Heart right ventricle (tissue), 16 donors: Measurements from ENCODE around the gene TBL2. TPM values are rescaled to one million over a fixed set of nuclear protein-coding genes. Genes with fewer than 3 reads are reported as not detected.
"Not testable (repeated sequence)": the region's sequence is repeated elsewhere in the genome, so short reads cannot be mapped to it uniquely, and the experiment has no call there.

ENCODE experiments used
- ATAC-seq, 8 donors: fragments of 200-7000 bp; cut with Tn5 transposase; one replicate each; pipeline ENCODE4 v1.9.1; 2020; ENCODE audit warnings: mild to moderate bottlenecking in 8 of 8, moderate library complexity in 8 of 8, moderate number of reproducible peaks in 1 of 8
- DNase-seq, 2 donors: peaks; one replicate each; pipeline ENCODE4 v3.0.0-alpha.2; 2020
- H3K27ac ChIP-seq, 10 donors: fragments of 200-600 bp; sonication (generic) in 2 of 10; one replicate each; pipeline versions ENCODE4 v1.5.0 to v1.8.0; 2020 to 2022; ENCODE audit warnings: mild to moderate bottlenecking in 3 of 10
- H3K27me3 ChIP-seq, 7 donors: fragments of 200-600 bp; one replicate each; pipeline ENCODE4 v1.8.0; 2021 to 2022; ENCODE audit warnings: mild to moderate bottlenecking in 2 of 7
- H3K36me3 ChIP-seq, 9 donors: fragments of 200-600 bp; sonication (generic) in 1 of 9; one replicate each; pipeline versions ENCODE4 v1.5.0 to v1.8.0; 2020 to 2022; ENCODE audit warnings: mild to moderate bottlenecking in 2 of 9
- H3K4me1 ChIP-seq, 9 donors: fragments of 200-600 bp; sonication (generic) in 1 of 9; one replicate each; pipeline versions ENCODE4 v1.5.0 to v1.8.0; 2020 to 2022; ENCODE audit warnings: mild to moderate bottlenecking in 4 of 9
- H3K4me3 ChIP-seq, 10 donors: fragments of 200-600 bp; sonication (generic) in 2 of 10; one replicate each; pipeline versions ENCODE4 v1.5.0 to v1.8.0; 2020 to 2022; ENCODE audit warnings: mild to moderate bottlenecking in 7 of 10, moderate library complexity in 2 of 10
- H3K9me3 ChIP-seq, 11 donors: fragments of 200-600 bp in 10 of 11; sonication (generic) in 2 of 11; one replicate each; pipeline versions ENCODE4 v1.5.0 to v1.8.0; 2013 to 2022; ENCODE audit warnings: mild to moderate bottlenecking in 2 of 11, control low read depth in 1 of 11, moderate library complexity in 1 of 11
- CTCF ChIP-seq, 9 donors: fragments of 200-600 bp; sonication (generic) in 2 of 9; IDR thresholded peaks; one replicate each; pipeline versions ENCODE4 v1.5.0 to v1.8.0; 2021 to 2022; ENCODE audit warnings: antibody characterized with exemption in 9 of 9, mild to moderate bottlenecking in 5 of 9, moderate library complexity in 1 of 9
- WGBS, 2 donors: extraction: QIAGEN DNeasy Blood & Tissue Kit; methylation state at CpG; one replicate each; pipeline ENCODE4 v1.1.7; 2013; ENCODE audit warnings: inconsistent platforms in 1 of 2; 5-methylcytosine and 5-hydroxymethylcytosine counted together
- intact Hi-C, 10 donors: fragments of 100-400 bp; cut with DNase I; formaldehyde crosslinking; loops; one replicate each; pipeline versions ENCODE4 v1.11.1 to v1.14.2; 2022
- polyA plus RNA-seq, 2 donors: library from polyadenylated mRNA; stranded (reverse); fragments of 200-250 nt; gene quantifications; one replicate each; pipeline ENCODE4 v1.2.3, GENCODE V29; 2013
- total RNA-seq, 10 donors: library from RNA; stranded (reverse); fragmentation: NEBNext Ultra II Directional in 3 of 10; extraction: Animal tissue kit (Norgen Biotek cat#: 25700) in 3 of 10; gene quantifications; one replicate each; pipeline versions ENCODE4 v1.2.1 to v1.2.4, GENCODE V29; 2021 to 2023
- donor health status: Arrhythmogenic right ventricular cardiomyopathy.
- donor health status: ischemic (EF 13 %, LVEDD 7.1; RV severe dilation, severe dysfunction).
- donor health status: healthy with polysubstance abuse.
- donor health status: DM: no; HTN: yes; CAD: no.
- donor health status: DM: no; HTN: no; CAD: no.
- donor health status: ischemic (EF 25% LVEDD 6.9; RV normal size, moderate dysfunction).
- donor health status: ischemic (EF 25% LVEDD 5.7; RV mildly dilated, moderate dysfunction).
- donor health status: healthy.
- donor health status: DM: yes; HTN: yes; CAD: no.
- donor health status: Ischemic cardiomyopathy.
- donor health status: ischemic (EF 35%, LVEDD 5.7; RV mildly dilated, moderate dysfunction).
- donor health status: nonischemic (EF 11% LVEDD 7.7; RV severe dilation, severe dysfunction).
- donor health status: DM: yes; HTN: yes; CAD: no.
- donor health status: PGD.
- donor health status: ischemic (EF 29% LVEDD 5.4; RV normal size, mild dysfunction).
- donor health status: nonischemic (EF 23%, LVEDD 6.1; RV moderate dilation, normal function).

The TBL2 gene
- total and polyA plus RNA-seq, 12 donors: 6.9 to 22.1 (median 10.4) TPM

GRCh38 chr7:73530800-73531199 is 47.6 kb downstream of the TBL2 start:
- peaks cover 0 to 18% (median 0%) of the 10 kb centered on the region in 9 donors for H3K4me1 ChIP-seq
- H3K27me3 ChIP-seq: no peaks in the 10 kb centered on the region
- no peak for TF ChIP-seq CTCF (IDR thresholded peaks at IDR 0.05)
- DNase-seq (no peak), ATAC-seq (no peak)
- WGBS, 2 donors: 99 to 100% methylated on average over 3 of the region's 3 CpGs
- H3K4me3 ChIP-seq: no peak overlapping the region
- intact Hi-C loops: no loop called here
- no peaks in the 10 kb centered on the region for H3K9me3 ChIP-seq
- H3K36me3 ChIP-seq: peaks cover 0 to 30% (median 0%) of the 10 kb centered on the region in 9 donors
- H3K27ac ChIP-seq: no peak overlapping the region

- intact Hi-C loops: no loop called here
- Histone ChIP-seq H3K36me3 (no peaks in the 10 kb centered on the region), H3K27me3 (no peaks in the 10 kb centered on the region), H3K27ac (peak overlapping the region in 1 of 10 donors; percentile 45), H3K4me1 (peaks cover 0 to 35% (median 7%) of the 10 kb centered on the region in 9 donors), H3K9me3 (no peaks in the 10 kb centered on the region), H3K4me3 (no peak overlapping the region)
- 79 to 81% methylated on average over 8 of the region's 8 CpGs for WGBS, 2 donors
- DNase-seq (no peak), ATAC-seq (no peak)
- TF ChIP-seq CTCF (IDR thresholded peaks at IDR 0.05): no peak
These were observed 51.2 kb downstream of the TBL2 start for GRCh38 chr7:73526896-73527821.

- WGBS, 2 donors: 79 to 82% methylated on average over 1 of the region's 1 CpG
- intact Hi-C loops: not testable (repeated sequence)
- H3K27ac ChIP-seq: peak overlapping the region in 1 of 10 donors; percentile 31
These were observed 52.3 kb downstream of the TBL2 start for GRCh38 chr7:73526158-73526494.

GRCh38 chr7:73522105-73522872 is 56.1 kb downstream of the TBL2 start, which contains the start of gene BAZ1B:
BAZ1B (minus strand) TSS chr7:73522293; CDS start chr7:73521933, 360 bp downstream.
- 0% methylated on average over 59 to 69 of the region's 71 CpGs for WGBS, 2 donors
- TF ChIP-seq CTCF (IDR thresholded peaks at IDR 0.05): peak in 7 of 9 donors; percentile 15 to 51 (median 22)
- peaks cover 0 to 21% (median 0%) of the 10 kb centered on the region in 9 donors for H3K36me3 ChIP-seq
- DNase-seq (peak; percentile 97 to 98), ATAC-seq (peak; percentile 97 to 99 (median 98))
- H3K4me3 ChIP-seq: peak within 1 kb of the TSS; percentile 76 to 97 (median 88)
- peak within 1 kb of the TSS; percentile 82 to 98 (median 95) for H3K27ac ChIP-seq
- no peaks in the 10 kb centered on the region for H3K27me3 ChIP-seq
- H3K9me3 ChIP-seq: no peaks in the 10 kb centered on the region
- intact Hi-C loops: loop anchor here in 7 of 10 donors (1.0 to 5.0 kb wide), 4 partner anchors 35 to 57 kb away; partner anchors contain the start of genes BCL7B (in 7 of the 7) and TBL2 (in 2 of the 7)
- peaks cover 5 to 69% (median 43%) of the 10 kb centered on the region in 9 donors for H3K4me1 ChIP-seq

More at GRCh38 chr7:73526158-73526494, 52.3 kb downstream of the TBL2 start:
- not testable (repeated sequence) for H3K36me3 ChIP-seq, ATAC-seq, H3K9me3 ChIP-seq, H3K4me3 ChIP-seq, DNase-seq, H3K27me3 ChIP-seq
- peaks cover 0 to 36% (median 7%) of the 10 kb centered on the region in 9 donors for H3K4me1 ChIP-seq
